Parathyroid adenoma (tissue), 2 donors: ENCODE data around the gene TBCD.

Source experiments
- H2AFZ ChIP-seq: fragments of 300-600 bp; sonication (generic); one replicate; pipeline ENCODE4 v1.7.0; 2017; ENCODE audit warnings: antibody characterized with exemption, mild to moderate bottlenecking
- H3K27ac ChIP-seq: fragments of 300-600 bp; sonication (generic); one replicate; pipeline ENCODE4 v1.7.0; 2017
- H3K27me3 ChIP-seq: fragments of 300-600 bp; sonication (generic); one replicate; pipeline ENCODE4 v1.7.0; 2017; ENCODE audit warnings: low read length; ENCODE audit not compliant: control insufficient read depth, insufficient read depth
- H3K36me3 ChIP-seq: fragments of 300-600 bp; sonication (generic); one replicate; pipeline ENCODE4 v1.7.0; 2017; ENCODE audit warnings: low read length; ENCODE audit not compliant: control insufficient read depth, insufficient read depth
- H3K4me1 ChIP-seq: fragments of 300-600 bp; sonication (generic); one replicate; pipeline ENCODE4 v1.7.0; 2017; ENCODE audit warnings: control low read depth
- H3K4me2 ChIP-seq: fragments of 300-600 bp; sonication (generic); one replicate; pipeline ENCODE4 v1.7.0; 2017; ENCODE audit warnings: low read length
- H3K4me3 ChIP-seq: fragments of 300-600 bp; sonication (generic); one replicate; pipeline ENCODE4 v1.7.0; 2017; ENCODE audit warnings: low read depth, low read length
- H3K79me2 ChIP-seq: fragments of 300-600 bp; sonication (generic); one replicate; pipeline ENCODE4 v1.7.0; 2017; ENCODE audit warnings: control low read depth
- H3K9ac ChIP-seq: fragments of 300-600 bp; sonication (generic); one replicate; pipeline ENCODE4 v1.7.0; 2017; ENCODE audit warnings: mild to moderate bottlenecking
- H3K9me3 ChIP-seq: fragments of 300-600 bp; sonication (generic); one replicate; pipeline ENCODE4 v1.7.0; 2017; ENCODE audit warnings: low read length; ENCODE audit not compliant: control insufficient read depth
- CTCF ChIP-seq: fragments of 300-600 bp; sonication (generic); IDR thresholded peaks from one replicate; pipeline ENCODE4 v1.7.0; 2017; ENCODE audit warnings: antibody characterized with exemption, mild to moderate bottlenecking
- donor health status: primary hyperparathyroidism.

The TBCD gene

GRCh38 chr17:82840431-82840831 is 88.6 kb downstream of the TBCD start:
- Histone ChIP-seq H3K4me1 (peaks cover 32% of the 10 kb centered on the region), H3K9me3 (no peaks in the 10 kb centered on the region), H3K79me2 (peaks cover 9% of the 10 kb centered on the region), H2AFZ (peak overlapping the region; percentile 77), H3K27ac (peak overlapping the region; percentile 86), H3K4me2 (peak overlapping the region; percentile 61), H3K36me3 (no peaks in the 10 kb centered on the region), H3K4me3 (peak overlapping the region; percentile 29), H3K9ac (no peak overlapping the region), H3K27me3 (no peaks in the 10 kb centered on the region)
- no peak for TF ChIP-seq CTCF

- Histone ChIP-seq H2AFZ (no peak overlapping the region), H3K4me2 (no peak overlapping the region), H3K4me3 (no peak overlapping the region), H3K9me3 (no peaks in the 10 kb centered on the region), H3K27me3 (no peaks in the 10 kb centered on the region), H3K36me3 (no peaks in the 10 kb centered on the region), H3K27ac (no peak overlapping the region), H3K4me1 (peaks cover 32% of the 10 kb centered on the region), H3K9ac (no peak overlapping the region), H3K79me2 (peaks cover 16% of the 10 kb centered on the region)
- TF ChIP-seq CTCF = no peak
Observed at GRCh38 chr17:82841921-82842596, 90.2 kb downstream of the TBCD start.

GRCh38 chr17:82843904-82844680 is 92.2 kb downstream of the TBCD start:
- no peak overlapping the region for H3K4me2 ChIP-seq
- no peak overlapping the region for H3K9ac ChIP-seq
- peak overlapping the region; percentile 54 for H3K27ac ChIP-seq
- H3K9me3 ChIP-seq = no peaks in the 10 kb centered on the region
- no peak for TF ChIP-seq CTCF
- H3K36me3 ChIP-seq = no peaks in the 10 kb centered on the region
- H3K4me1 ChIP-seq = peaks cover 14% of the 10 kb centered on the region
- no peaks in the 10 kb centered on the region for H3K27me3 ChIP-seq
- H3K4me3 ChIP-seq = no peak overlapping the region
- peaks cover 19% of the 10 kb centered on the region for H3K79me2 ChIP-seq
- H2AFZ ChIP-seq = no peak overlapping the region

DNA sequence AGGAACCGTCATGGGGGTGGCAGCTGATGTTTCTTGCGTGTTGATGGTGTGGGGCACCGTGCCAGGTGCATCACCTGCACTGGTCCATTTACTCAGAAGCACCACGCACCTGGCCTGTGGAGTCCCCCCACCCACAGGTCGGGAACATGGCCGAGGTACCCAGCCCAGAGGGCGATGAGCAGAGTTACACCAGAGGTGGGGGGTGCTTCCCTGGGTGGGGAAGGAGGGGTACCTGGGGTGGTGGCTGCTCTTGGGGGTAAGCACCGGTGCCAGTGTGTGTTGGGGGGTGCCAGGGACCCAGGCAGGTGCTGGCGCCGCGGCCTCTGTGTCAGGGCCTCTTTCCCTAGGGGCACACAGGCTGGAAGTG is 92.9 kb downstream of the TBCD start:
- Histone ChIP-seq H3K9me3 (no peaks in the 10 kb centered on the region), H3K27me3 (no peaks in the 10 kb centered on the region), H3K4me1 (peaks cover 9% of the 10 kb centered on the region), H3K27ac (peak overlapping the region; percentile 54), H3K36me3 (no peaks in the 10 kb centered on the region), H3K4me3 (no peak overlapping the region), H3K79me2 (peaks cover 23% of the 10 kb centered on the region), H2AFZ (no peak overlapping the region), H3K9ac (no peak overlapping the region), H3K4me2 (no peak overlapping the region)
- no peak for TF ChIP-seq CTCF
